Colon (tissue), 2 donors: ENCODE results near the gene ZNF629.

Experiments used
- FAIRE-seq: peaks from 2 replicates; lab custom pipeline; 2012; peaks lifted over from hg19 to GRCh38; lab: Jason Lieb, UNC
- donor health status: control.
- donor health status: control.

The ZNF629 gene

GRCh38 chr16:30766206-30766932, 20.6 kb downstream of the ZNF629 start:
- FAIRE-seq, result no peak

- FAIRE-seq, result no peak
Observed at GRCh38 chr16:30764816-30765465, 22.1 kb downstream of the ZNF629 start.

GRCh38 chr16:30764086-30764485, 22.9 kb downstream of the ZNF629 start:
- FAIRE-seq, result no peak

GRCh38 chr16:30762991-30763725, 23.8 kb downstream of the ZNF629 start:
- FAIRE-seq, result no peak

DNA sequence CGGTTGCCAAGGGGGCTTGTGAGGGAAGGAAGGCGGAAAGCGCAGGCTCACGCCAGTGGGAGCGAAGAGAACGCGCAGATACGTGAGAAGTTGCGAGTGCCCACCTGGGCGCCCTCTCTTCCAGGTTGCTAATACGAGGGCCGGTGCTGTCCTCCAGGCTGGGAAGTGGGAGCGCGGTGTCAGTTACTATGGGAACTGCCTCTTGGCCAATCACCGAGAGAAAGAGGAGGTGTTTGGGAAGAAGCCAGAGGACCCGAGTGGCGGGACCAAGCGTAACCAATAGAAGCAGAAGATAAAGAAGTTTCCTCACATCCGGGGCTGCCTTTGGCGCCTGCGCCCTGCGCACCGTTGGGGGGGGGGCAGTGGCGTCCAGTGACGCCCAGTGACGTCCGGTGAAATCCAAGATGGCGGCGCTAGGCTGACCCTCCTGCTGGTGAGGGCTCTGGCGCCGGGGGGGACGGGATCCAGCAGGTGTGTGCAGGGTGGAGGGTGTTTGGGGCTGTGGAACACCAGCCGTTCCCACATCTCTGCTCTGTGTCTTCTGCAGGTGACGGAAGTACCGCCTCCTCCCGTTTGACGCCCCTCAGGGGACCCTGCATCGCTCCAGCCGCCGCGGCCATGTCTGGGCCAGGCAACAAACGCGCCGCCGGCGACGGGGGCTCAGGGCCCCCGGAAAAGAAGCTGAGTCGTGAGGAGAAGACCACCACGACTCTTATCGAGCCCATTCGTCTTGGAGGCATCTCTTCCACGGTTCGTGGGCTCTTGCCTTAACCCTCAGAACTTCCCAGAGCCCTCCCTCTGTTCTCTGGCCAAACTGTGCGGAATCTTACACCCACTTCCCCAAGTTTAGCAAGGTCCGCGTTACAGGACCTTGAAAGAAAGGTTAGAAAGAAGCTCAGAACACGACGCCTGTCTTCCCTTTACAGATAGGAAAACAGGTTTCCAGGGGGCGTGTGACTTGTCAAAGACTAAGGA, 24.8 kb downstream of the ZNF629 start, which contains the start of the genes CFAP119 and RNF40:
TSS of gene CFAP119 (minus strand) at position 135 of the 975 bp plus-strand sequence. CDS start 314 bp downstream, outside the sequence.
TSS of gene RNF40 (plus strand) at position 395 of the 975 bp plus-strand sequence. CDS start at position 619, 224 bp downstream.
- FAIRE-seq, result no peak

DNA sequence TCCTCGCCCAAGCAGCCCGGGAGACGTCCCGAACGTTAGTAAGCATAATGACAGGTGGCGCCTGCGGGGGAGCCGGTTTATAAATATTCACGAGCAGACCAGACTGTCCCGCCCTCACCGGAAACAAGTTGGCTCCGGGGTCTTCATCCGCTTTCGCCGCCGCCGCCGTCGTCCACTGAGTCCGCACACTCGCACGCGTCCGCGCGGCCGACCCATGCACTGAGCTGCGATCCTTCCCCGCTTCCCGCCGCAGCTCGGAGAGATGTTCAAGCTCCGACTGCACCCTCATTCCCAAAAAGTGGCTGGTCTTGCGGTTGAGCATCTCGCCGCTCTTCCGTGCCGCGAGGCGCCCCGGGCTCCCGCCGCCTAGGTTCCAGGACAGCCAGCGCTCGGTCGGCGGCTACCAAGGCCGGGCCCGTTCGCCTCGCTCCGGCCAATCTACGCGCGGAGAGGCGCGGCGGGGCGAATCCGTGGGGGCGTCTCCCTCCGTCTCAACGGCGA, 25.5 kb downstream of the ZNF629 start:
- FAIRE-seq, result no peak

DNA sequence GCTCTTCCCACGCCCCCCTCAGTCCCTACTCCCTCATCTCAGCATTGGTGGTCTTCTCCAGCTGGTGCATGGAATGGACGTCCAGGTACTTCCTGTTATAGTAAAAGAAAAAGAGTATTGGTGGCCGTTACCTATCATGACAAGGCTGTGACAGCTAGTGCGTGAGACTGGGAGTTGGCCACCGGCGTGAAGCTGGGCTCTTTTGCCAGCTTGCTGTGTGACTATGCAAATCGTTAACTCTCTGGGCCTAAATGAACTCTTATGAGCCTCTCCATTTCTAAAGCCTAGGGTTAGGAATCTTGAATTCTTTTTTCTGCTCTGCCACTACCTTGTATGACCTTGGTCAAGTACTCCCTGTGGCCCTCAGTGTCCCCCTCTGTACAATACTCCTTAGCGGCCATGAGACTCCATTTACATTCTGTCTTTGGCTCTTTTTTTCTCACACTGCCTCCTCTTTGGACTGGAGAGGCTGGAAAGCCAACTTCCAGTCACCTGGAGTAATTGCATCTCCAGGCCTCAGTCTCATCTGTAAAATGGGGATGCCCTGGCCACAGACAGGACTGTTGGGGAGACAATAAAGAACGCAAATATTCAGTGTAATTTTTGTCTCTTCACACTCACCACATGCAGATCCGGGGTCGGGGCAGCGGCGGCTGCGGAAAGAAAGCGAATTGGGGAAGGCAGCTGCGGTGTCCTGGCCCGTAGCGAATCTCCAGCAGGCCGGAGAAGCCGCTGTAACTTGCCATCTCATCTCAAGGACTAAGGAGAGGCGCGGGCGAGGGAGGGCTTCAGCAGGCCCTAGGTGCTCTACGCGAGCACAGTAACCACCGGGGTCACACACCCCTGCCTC, 26.2 kb downstream of the ZNF629 start:
- FAIRE-seq, result no peak

GRCh38 chr16:30760001-30760559, 26.9 kb downstream of the ZNF629 start:
- FAIRE-seq, result no peak

GRCh38 chr16:30758988-30759491, 28.0 kb downstream of the ZNF629 start:
- FAIRE-seq, result no peak

GRCh38 chr16:30757316-30757715, 29.7 kb downstream of the ZNF629 start:
- no peak for FAIRE-seq

- no peak for FAIRE-seq
Observed at GRCh38 chr16:30756781-30757100, 30.3 kb downstream of the ZNF629 start.

GRCh38 chr16:30755955-30756780, 30.8 kb downstream of the ZNF629 start:
- FAIRE-seq, result no peak

DNA sequence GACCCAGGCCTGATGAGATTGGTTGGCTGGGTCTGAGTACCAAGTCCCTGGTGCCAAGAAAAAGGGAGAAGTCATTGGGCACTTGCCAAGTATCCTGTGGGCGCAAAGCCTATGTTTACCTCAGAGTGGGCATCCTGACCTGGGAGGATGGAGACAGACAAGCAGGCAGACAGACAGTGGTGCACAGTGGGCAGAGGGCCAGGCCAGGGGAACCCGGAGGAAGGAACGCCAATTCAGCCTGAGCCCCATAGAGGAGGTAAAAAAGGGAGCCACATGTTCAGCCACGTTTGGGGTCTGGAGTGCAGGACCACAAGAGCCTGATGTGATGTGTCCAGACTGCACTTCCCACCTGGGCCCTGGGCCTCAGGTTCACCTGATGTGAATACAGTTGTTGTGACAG, 33.4 kb downstream of the ZNF629 start:
- no peak for FAIRE-seq

GRCh38 chr16:30750876-30751465, 36.0 kb downstream of the ZNF629 start:
- no peak for FAIRE-seq

DNA sequence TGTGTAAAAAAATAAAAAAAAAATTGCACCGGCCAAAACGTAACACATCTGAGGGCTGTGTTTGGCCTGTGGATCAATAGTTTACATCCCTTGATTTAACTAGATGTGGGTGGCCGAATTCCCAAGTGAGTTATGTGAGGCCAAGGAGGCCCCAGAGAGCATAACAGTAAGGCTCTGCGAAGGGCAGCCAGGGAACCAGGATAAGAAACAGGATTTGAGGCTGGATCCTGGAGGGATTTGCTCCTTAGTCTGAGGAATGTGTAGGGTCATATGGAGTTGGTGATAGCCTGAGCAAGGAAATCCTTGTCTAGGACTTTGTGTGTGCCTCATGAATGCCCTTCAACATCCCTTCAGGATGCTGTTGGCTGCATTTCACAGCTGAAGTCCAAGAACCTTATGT, 36.8 kb downstream of the ZNF629 start:
- FAIRE-seq, result no peak

GRCh38 chr16:30748634-30749445, 38.2 kb downstream of the ZNF629 start:
- no peak for FAIRE-seq

- FAIRE-seq, result peak; percentile 85
Observed at GRCh38 chr16:30747799-30748633, 39.0 kb downstream of the ZNF629 start, which contains the start of gene PHKG2. PHKG2 (plus strand) TSS chr16:30748425; CDS start chr16:30748821, 396 bp downstream.
